IMR-90 (cell line): ENCODE data around the gene CD70. TPM values are rescaled to one million over a fixed set of nuclear protein-coding genes. Genes with fewer than 3 reads are reported as not detected.
"Not testable (repeated sequence)": the region's sequence is repeated elsewhere in the genome, so short reads cannot be mapped to it uniquely, and the experiment has no call there.

Source experiments
- ATAC-seq: fragments of 200-7000 bp; cut with Tn5 transposase; 2 replicates; pipeline ENCODE4 v1.9.1; 2020; ENCODE audit warnings: low read depth, mild to moderate bottlenecking, moderate library complexity
- BruUV-seq: library from RNA; stranded (reverse); fragments of 400-500 nt; replicated peaks from 2 replicates; lab custom pipeline; 2021; lab: Mats Ljungman, UMichigan
- CTCF ChIA-PET: fragments of 300-600 bp; formaldehyde crosslinking; extraction: SDS; loops from one replicate; lab custom pipeline; 2021; ENCODE audit warnings: antibody characterized with exemption; lab: Yijun Ruan, JAX
- POLR2A ChIA-PET: fragments of 300-600 bp; sonication (Branson Sonifier 250); formaldehyde crosslinking; loops from one replicate; lab custom pipeline; 2022; ENCODE audit warnings: antibody characterized with exemption; ENCODE audit not compliant: unreplicated experiment; lab: Charles Lee
- DNase-seq: peaks from one replicate; pipeline ENCODE4 v3.0.0; 2013
- H2AFZ ChIP-seq: replicated peaks from 2 replicates; pipeline ENCODE3; 2013; ENCODE audit warnings: low read length, mild to moderate bottlenecking; ENCODE audit not compliant: poor library complexity
- H2AK5ac ChIP-seq: 2 replicates; pipeline ENCODE4 v1.6.1; 2013; ENCODE audit warnings: low read depth, low read length, inconsistent platforms
- H2AK9ac ChIP-seq: replicated peaks from 2 replicates; pipeline ENCODE3; 2013; ENCODE audit warnings: mild to moderate bottlenecking, low read depth, low read length, moderate library complexity; ENCODE audit not compliant: poor library complexity
- H2BK120ac ChIP-seq: 2 replicates; pipeline ENCODE4 v1.6.1; 2013; ENCODE audit warnings: low read depth, low read length, inconsistent platforms
- H2BK15ac ChIP-seq: 3 replicates; pipeline ENCODE4 v1.6.1; 2013; ENCODE audit warnings: low read depth, low read length, inconsistent platforms
- H2BK20ac ChIP-seq: 2 replicates; pipeline ENCODE4 v1.6.1; 2013; ENCODE audit warnings: low read depth, mild to moderate bottlenecking, inconsistent platforms, low read length, moderate library complexity
- H2BK5ac ChIP-seq: 2 replicates; pipeline ENCODE4 v1.6.1; 2013; ENCODE audit warnings: mild to moderate bottlenecking, low read depth, low read length, inconsistent platforms; ENCODE audit not compliant: poor library complexity, severe bottlenecking
- H3K14ac ChIP-seq: replicated peaks from 2 replicates; pipeline ENCODE4 v1.6.1; 2013; ENCODE audit warnings: low read depth, low read length, inconsistent platforms
- H3K18ac ChIP-seq: 2 replicates; pipeline ENCODE4 v1.6.1; 2013; ENCODE audit warnings: low read depth, low read length, control low read depth
- H3K23ac ChIP-seq: 2 replicates; pipeline ENCODE4 v1.6.1; 2013; ENCODE audit warnings: low read depth, low read length, inconsistent platforms
- H3K27ac ChIP-seq: 2 replicates; pipeline ENCODE4 v1.5.1; 2013; ENCODE audit warnings: mild to moderate bottlenecking, control low read depth, low read length; ENCODE audit not compliant: insufficient read depth
- H3K27me3 ChIP-seq: 2 replicates; pipeline ENCODE4 v1.6.1; 2013; ENCODE audit warnings: low read length; ENCODE audit not compliant: control insufficient read depth, insufficient read depth
- H3K36me3 ChIP-seq: 2 replicates; pipeline ENCODE4 v1.6.1; 2013; ENCODE audit warnings: low read length, mixed read lengths; ENCODE audit not compliant: control insufficient read depth, insufficient read depth
- H3K4ac ChIP-seq: 2 replicates; pipeline ENCODE4 v1.6.1; 2013; ENCODE audit warnings: low read depth, low read length, inconsistent platforms
- H3K4me1 ChIP-seq: 2 replicates; pipeline ENCODE4 v1.6.1; 2013; ENCODE audit warnings: low read length, mixed read lengths; ENCODE audit not compliant: control insufficient read depth, insufficient read depth
- H3K4me2 ChIP-seq: 2 replicates; pipeline ENCODE4 v1.6.1; 2013; ENCODE audit warnings: low read depth, mild to moderate bottlenecking, control low read depth, low read length, moderate library complexity
- H3K4me3 ChIP-seq: 2 replicates; pipeline ENCODE4 v1.5.1; 2013; ENCODE audit warnings: low read depth, mild to moderate bottlenecking, control low read depth, low read length, moderate library complexity; ENCODE audit not compliant: insufficient read depth
- H3K56ac ChIP-seq: 2 replicates; pipeline ENCODE4 v1.6.1; 2013; ENCODE audit warnings: low read length, inconsistent platforms; ENCODE audit not compliant: insufficient read depth; ENCODE audit errors: extremely low read depth
- H3K79me1 ChIP-seq, 2 experiments: 2 replicates each; pipeline ENCODE4 v1.6.1; 2013; ENCODE audit warnings: low read length in 2 of 2, inconsistent platforms in 1 of 2, low read depth in 1 of 2
- H3K9ac ChIP-seq: 2 replicates; pipeline ENCODE4 v1.6.1; 2013; ENCODE audit warnings: low read depth, low read length, control low read depth
- H3K9me1 ChIP-seq: 2 replicates; pipeline ENCODE4 v1.6.1; 2013; ENCODE audit warnings: low read length, inconsistent platforms; ENCODE audit not compliant: insufficient read depth
- H3K9me3 ChIP-seq: 2 replicates; pipeline ENCODE4 v1.6.1; 2013; ENCODE audit warnings: low read length; ENCODE audit not compliant: control insufficient read depth, insufficient read depth
- H4K20me1 ChIP-seq: 2 replicates; pipeline ENCODE4 v1.6.1; 2013; ENCODE audit warnings: low read length, inconsistent platforms; ENCODE audit not compliant: insufficient read depth
- H4K5ac ChIP-seq: 2 replicates; pipeline ENCODE4 v1.6.1; 2013; ENCODE audit warnings: mild to moderate bottlenecking, low read depth, low read length, control low read depth
- H4K8ac ChIP-seq, 2 experiments: 2 replicates each; pipeline ENCODE4 v1.6.1; 2013; ENCODE audit warnings: low read depth in 2 of 2, low read length in 2 of 2, control low read depth in 1 of 2, inconsistent platforms in 1 of 2
- H4K91ac ChIP-seq: 2 replicates; pipeline ENCODE4 v1.6.1; 2013; ENCODE audit warnings: low read depth, low read length, inconsistent platforms; ENCODE audit not compliant: insufficient read depth
- WGBS, 2 experiments: methylation state at CpG; one replicate each; pipeline versions ENCODE4 v1.1.5 to v1.1.7; 2013; ENCODE audit warnings: missing lambda C conversion rate in 2 of 2; ENCODE audit not compliant: insufficient read length in 1 of 2; ENCODE audit errors: extremely low coverage in 2 of 2; 5-methylcytosine and 5-hydroxymethylcytosine counted together
- dilution Hi-C: fragments of 300-500 bp; cut with HindIII; formaldehyde crosslinking; loops from one replicate; pipeline ENCODE4 v1.14.3; 2018; ENCODE audit warnings: low sequenced_read_pairs; ENCODE audit not compliant: unreplicated experiment
- in situ Hi-C: fragments of 300-500 bp; cut with MboI; formaldehyde crosslinking; loops from 3 replicates; pipeline ENCODE4 v1.14.3; 2019; ENCODE audit warnings: low sequenced_read_pairs, inconsistent platforms, mixed read lengths
- intact Hi-C: fragments of 100-400 bp; cut with micrococcal nuclease; formaldehyde crosslinking; loops from 2 replicates; pipeline ENCODE4 v1.10.0; 2022
- polyA plus RNA-seq, 3 experiments: library from polyadenylated mRNA; depleted of rRNA; stranded (reverse); fragments of >200 nt; gene quantifications; 2 replicates each; pipeline ENCODE4 v1.2.3, GENCODE V29; 2012; ENCODE audit warnings: low replicate concordance in 1 of 3
- total RNA-seq: library from RNA; depleted of rRNA; stranded (reverse); fragments of >200 nt; gene quantifications from 2 replicates; pipeline ENCODE4 v1.2.3, GENCODE V29; 2012

CD70 gene
- total and polyA plus RNA-seq, 2 of the 4 experiments (the other 2 are of a cell fraction), result not detected

- H2AFZ ChIP-seq, H3K9me3 ChIP-seq, H3K56ac ChIP-seq, H3K4ac ChIP-seq, H4K20me1 ChIP-seq, H2BK120ac ChIP-seq, H3K27me3 ChIP-seq, CTCF ChIA-PET, in situ Hi-C loops, H3K27ac ChIP-seq, H4K91ac ChIP-seq, ATAC-seq, H3K9ac ChIP-seq, intact Hi-C loops, H4K5ac ChIP-seq, DNase-seq, H2AK5ac ChIP-seq, H3K14ac ChIP-seq, H3K4me1 ChIP-seq, POLR2A ChIA-PET, H3K18ac ChIP-seq, H2BK5ac ChIP-seq, H3K4me2 ChIP-seq, dilution Hi-C loops, BruUV-seq, H3K36me3 ChIP-seq, H2BK20ac ChIP-seq, H3K79me1 ChIP-seq, H4K8ac ChIP-seq, H2AK9ac ChIP-seq, H3K9me1 ChIP-seq, H3K23ac ChIP-seq, H2BK15ac ChIP-seq, H3K4me3 ChIP-seq: not testable (repeated sequence)
- 80% methylated on average over 14 of the region's 34 CpGs; no CpG with 5 or more reads in 1 of the 2 experiments for WGBS, 2 experiments
Observed at GRCh38 chr19:6597471-6598253, 6.7 kb upstream of the CD70 start.
